ENCODE results near the gene SPON1.
"Not testable (repeated sequence)": the region's sequence is repeated elsewhere in the genome, so short reads cannot be mapped to it uniquely, and the experiment has no call there.

- not testable (repeated sequence) for TF ChIP-seq FOXM1 (IDR thresholded peaks at IDR 0.05; ENCODE audit: borderline replicate concordance); L3MBTL2 (conservative IDR thresholded peaks at IDR 0.05); FOXK2 (IDR thresholded peaks at IDR 0.05); SUZ12 (IDR thresholded peaks at IDR 0.05)
Measured at GRCh38 chr11:13937154-13937553, 25.4 kb upstream of the SPON1 start.
